GM18868 (cell line): ENCODE measurements around the gene AKR1A1.
A peak's percentile ranks its signal among the peaks of the same experiment; 100 is the strongest.
"Not testable (repeated sequence)": the region's sequence is repeated elsewhere in the genome, so short reads cannot be mapped to it uniquely, and the experiment has no call there.

Source experiments
- ATAC-seq: cut with Tn5 transposase; IDR thresholded peaks from one replicate; pipeline ENCODE4 v1.9.1; 2021; ENCODE audit warnings: mild to moderate bottlenecking, moderate library complexity; ENCODE audit not compliant: unreplicated experiment

AKR1A1 gene

DNA sequence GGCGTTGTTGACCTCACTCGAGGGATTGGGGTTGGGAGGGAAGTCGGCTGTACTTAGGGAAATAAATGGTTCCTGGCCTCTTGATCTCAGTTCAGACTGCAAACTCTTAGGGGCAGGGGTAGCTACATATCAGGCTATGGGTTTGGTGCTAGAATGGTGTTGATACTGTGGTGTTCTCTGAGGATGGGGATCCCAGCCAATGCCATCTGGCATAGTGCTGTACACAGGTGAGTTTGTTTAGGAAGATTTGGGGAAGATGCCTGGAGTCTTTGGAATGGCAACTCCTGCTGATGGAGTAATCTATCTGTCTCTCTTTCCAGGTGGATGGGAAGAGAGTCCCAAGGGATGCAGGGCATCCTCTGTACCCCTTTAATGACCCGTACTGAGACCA is 18.9 kb downstream of the AKR1A1 start:
- no peak for ATAC-seq

DNA sequence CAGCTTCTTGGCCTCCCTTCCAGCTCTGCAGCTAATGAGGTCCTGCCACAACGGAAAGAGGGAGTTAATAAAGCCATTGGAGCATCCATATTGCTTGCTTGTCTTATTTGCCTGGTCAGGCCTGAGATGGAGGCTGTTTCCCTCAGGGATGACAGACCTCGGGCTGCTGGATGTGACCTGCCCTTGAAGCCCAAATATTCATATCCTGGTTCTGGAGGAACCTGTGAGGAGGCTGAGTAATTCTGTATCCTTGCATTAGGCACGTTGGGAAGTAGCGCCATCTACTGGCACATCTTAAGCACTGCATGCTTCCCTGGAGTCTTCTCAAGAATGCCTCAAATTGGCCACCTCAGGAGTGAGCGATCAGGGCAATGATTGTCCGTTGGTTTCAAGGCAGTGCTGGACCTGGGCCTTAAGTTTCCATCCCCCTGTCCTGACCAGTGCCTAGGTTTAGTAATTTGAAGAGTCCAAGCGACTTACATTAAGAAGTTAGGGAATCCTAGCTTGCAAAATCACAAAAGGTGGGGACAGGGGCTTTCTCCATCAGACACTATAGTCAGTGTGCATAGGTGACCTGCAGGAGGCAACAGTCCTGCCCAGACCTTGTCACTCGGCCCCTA is 19.4 kb downstream of the AKR1A1 start:
- ATAC-seq: no peak

DNA sequence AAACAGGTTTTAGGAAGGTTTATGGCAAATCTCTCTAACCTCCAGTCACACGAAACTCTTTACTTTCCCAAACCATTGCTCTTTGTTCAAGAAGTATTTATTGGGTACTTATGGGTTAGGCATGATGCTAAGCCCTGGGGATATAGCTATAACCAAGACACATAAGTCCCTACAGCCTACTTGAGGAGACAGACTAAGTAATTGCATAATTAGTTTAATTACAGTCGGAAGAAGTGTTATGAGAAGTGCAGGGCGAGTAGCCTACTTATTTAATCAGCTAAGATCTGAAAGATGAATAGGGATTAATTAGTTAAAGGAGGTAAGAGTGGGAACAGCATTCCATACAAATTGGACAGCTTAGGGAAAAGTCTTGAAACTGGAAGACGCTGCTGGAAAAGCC is 20.0 kb downstream of the AKR1A1 start:
- ATAC-seq: no peak

DNA sequence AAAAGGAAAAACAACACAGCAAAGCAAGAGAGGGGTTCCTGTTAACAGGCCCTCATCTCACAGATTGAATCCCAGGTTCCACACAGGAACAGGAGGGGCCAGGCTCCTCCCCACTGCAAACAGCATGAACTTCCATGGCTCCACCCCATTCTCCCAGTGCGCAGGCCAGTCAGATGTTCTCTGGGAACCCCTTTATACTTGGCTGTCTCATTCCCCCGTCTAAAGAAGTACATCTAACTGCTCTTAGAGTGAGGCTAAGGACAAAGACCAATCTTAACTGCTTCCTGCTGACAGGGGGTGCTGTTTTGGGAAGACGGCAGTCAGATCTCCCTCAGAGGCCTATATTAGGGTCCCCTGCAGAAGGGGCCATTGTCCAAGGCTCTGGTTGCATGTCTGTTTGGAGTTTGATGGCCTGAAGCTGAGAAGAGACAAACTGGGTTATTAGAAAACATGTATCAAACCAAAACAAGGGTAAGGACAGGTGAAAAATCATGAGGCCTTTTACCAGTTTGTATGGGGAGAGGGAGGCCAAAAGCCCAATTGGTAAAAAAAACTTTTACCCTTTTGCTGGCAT is 22.7 kb downstream of the AKR1A1 start:
- ATAC-seq: no peak

DNA sequence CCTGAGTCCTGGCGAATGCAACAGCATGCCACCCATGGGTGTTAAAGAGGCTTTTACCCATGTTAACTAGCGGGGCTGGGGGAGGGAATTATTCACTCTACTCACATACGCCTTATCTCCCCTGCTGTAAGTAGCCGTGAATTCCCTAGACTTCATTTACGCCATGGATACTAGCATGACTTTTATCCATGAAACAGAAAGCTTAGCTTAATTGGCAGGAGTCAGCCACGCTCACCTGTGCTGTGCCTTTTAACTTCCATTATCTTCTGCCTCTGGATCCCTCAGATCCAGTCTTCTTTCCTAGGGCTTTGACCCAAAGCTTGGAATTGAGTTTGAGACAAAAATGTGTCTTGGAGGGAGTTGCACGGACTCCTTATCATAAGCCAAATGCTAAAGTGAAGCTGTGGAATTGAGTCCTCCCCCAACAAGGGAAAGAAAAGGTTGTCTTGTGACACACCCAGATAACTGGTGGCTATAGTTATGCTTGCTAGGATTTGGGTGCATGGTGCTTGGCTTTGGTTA is 23.5 kb downstream of the AKR1A1 start:
- no peak for ATAC-seq

DNA sequence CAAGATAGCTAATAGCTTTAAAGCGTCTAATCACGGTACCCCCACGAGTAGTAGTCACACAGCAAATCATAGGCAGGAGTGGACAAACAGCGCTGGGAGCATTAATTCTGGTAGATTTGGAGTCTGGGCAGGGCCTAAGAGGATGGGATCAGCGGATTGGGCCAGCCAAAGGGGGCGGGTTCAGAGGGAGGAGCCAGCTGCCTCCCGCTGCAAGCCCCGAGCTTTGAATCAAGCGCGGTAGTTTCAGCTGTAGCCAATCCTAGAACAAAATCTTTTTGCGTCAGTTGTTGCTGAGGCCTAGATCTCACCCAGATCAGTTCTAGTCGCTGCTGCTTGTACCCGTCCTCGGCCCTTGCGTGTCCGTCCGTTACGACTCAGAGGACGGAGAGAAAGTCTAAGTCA is 32.6 kb downstream of the AKR1A1 start:
- ATAC-seq: peak; percentile 77

DNA sequence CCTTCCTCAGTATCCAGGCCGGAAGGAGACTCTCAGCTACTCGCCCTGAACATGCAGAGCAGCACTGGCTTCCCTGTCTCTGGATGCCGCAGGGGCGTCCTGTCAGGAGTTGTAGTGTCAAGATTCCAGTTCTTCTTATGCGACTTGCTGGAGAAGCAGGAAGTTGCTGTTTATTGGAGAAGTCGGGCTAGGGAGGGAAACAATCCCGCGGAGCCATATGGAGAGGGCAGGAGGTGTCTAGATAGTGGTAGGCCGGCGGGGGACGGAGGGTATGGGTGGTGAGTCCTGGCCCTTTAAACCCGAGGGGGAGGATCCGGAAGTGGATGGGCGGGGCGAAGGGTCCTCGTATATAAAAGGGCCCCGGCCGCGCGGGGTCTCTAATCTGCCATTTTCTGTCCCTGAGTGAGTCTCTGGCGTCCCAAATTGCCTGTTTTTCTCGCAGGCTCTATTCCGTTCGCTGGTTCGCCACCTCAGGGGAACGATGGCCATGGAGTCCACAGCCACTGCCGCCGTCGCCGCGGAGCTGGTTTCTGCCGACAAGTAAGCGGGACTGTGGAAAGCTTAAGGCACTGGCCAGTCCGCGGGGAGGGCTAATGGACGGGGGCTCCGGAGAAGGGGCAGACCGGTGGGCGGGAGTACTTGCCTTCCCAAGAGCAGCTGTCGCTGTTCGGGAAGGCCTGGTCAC is 33.2 kb downstream of the AKR1A1 start, which contains the start of gene NASP:
Gene NASP (plus strand): TSS at position 376 of the 685 bp plus-strand sequence. CDS start 106 bp downstream, at position 482.
- peak; percentile 37 for ATAC-seq

DNA sequence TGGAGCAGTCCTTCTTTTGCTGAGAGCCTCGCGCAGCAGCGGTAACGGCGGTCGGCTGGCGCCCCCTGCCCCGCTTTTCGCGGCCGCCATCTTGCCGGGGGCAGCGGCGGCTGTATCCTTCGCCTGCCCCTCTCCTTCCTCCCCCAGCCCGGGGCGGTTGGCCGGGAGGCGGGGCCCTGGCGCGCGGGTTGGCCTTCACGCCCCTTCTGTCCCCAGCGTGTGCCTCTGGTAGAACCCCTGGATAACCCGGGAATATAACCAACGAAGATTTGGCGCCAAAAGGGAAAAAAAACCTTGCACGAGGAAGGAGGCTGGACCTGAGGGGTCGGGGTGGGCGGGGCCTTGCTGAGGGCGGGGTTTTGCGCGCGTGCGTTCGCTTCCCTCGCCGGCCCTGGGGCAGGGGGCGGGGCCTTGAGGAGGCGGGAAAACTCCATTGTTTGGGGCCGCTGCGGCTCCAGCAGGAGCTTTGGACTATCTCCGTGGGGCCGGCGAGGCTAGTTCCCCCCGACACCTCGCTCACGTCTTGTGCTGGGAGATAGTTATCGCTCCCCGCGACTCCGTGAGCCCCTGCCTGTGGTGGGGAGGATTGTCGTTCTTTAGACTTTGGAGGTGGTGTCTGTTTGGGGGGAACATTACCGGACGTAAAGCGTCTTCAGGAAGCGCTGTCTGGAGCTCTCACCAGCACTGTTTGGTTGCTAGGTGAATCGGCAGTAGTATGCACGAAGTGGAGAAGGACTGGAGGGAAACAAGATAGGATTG is 33.9 kb downstream of the AKR1A1 start:
- peak; percentile 26 for ATAC-seq

DNA sequence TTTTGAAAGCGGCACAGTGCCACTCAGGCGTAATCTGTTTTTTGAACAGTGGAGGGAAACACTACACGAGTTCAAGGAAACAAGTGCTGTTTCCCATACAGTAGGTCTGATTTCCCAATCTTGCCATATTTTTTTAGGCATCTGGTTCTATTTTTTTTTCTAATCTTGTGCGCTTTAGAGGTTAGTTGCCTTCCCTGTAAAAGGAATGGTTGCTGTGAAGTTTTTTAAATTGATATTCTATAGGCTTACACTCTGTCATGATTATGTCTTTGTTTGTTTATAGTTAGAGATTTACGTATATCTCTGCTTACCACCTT is 34.4 kb downstream of the AKR1A1 start:
- ATAC-seq: no peak

DNA sequence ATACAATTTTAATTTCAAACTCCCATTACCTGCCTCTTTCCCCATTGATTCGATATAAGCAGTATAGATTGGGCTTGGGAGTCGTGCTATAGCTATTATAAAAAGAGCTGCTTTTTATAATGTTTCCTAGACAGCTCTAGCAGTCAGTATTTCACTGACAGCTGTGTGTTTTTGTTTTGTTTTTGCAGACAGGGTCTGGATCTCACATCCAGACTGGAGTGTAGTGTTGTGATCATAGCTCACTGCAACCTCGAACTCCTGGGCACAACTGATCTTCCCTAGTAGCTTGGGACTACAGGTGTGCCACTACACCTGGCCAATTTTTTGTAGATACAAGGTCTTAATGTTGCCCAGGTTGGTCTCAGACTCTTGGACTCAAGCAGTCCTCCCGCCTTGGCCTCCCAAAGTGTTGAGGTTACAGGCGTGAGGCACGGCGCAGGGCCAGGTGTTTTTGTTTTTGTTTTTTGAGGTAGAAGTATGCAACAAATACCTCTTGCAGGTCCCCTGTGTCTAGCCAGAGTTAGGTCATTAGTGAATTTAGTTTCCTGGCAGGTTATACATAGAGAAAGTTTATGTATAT is 35.0 kb downstream of the AKR1A1 start:
- ATAC-seq: no peak

DNA sequence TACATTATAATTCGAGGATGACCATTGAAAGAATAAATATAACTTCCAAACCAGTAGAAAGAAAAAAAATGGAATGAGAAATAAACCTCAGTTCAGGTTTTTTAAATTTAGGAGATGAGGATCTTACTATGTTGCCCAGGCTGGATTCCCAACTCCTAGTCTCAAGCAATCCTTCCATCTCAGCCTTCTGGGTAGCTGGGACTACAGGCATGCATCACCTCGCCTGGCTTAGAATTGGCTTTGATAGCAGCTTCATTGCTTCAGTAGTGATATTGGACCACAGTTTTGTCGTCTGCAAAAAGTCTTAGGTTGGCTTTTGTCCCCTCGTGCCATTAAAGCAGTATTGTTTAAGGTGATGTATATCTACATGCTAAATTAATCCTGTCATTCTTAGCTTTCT is 36.1 kb downstream of the AKR1A1 start:
- no peak for ATAC-seq

DNA sequence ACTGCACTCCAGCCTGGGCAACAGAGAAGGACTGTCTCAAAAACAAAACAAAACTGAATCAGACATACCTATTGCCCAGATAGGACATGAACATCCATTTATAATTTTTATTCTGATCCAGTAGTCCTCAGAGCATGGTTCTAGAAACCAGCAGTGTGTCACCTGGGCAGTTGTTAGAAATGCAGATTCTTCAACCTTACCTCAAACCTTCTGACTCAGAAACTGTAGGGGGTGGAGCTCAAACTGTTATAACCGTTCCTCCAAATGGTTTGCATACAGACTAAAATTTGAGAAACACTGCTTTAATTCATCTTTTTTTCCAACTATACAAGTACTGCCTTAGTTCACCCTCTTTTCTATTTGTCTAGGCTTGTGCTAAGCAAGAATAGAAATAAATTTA is 39.2 kb downstream of the AKR1A1 start:
- ATAC-seq: no peak

DNA sequence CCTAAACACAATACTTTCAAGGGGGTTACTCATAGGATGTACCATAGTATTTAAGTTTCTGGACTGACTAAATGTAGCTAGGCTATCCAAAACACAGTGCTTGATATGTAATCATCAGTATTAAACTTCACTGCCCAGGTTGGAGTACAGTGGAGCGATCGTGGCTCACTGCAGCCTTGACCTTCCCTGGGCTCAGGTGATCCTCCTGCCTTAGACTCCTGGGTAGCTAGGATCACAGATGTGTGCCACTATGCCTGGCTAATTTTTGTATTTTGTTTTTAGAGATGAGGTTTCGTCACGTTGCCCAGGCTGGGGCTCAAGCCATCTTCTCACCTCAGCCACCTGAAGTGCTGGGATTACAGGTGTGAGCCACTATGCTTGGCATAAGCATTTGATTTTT is 43.8 kb downstream of the AKR1A1 start:
- ATAC-seq: no peak

DNA sequence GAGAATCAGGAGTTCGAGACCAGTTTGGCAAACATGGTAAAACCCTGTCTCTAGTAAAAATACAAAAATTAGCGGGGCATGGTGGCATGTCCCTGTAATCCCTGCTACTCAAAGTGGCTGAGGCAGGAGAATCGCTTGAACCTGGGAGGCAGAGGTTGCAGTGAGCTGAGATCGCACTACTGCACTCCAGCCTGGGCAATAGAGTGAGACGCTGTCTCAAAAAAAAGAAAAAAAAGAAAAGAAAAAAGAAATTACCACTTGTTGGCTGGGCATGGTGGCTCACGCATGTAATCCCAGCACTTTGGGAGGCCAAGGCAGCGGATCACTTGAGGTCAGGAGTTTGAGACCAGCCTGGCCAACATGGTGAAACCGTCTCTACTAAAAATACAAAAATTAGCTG is 46.1 kb downstream of the AKR1A1 start:
- not testable (repeated sequence) for ATAC-seq

DNA sequence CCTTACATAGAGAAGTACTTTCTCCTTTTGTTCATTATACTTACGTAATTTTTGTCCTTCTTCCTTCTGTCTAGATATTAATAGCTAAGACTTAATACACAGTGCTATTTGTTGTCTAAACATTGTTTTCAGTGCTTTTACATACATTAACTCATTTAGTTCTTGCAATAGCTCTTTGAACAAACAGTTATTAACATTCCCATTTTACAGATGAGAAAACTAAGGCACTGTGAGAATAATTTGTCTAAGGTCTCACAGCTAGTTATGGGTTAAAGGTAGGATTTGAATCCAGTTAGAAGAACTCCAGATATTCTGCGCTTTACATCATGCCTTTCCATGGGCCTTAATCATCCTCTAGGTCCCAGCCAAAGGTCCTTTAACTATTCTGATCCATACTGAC is 53.6 kb downstream of the AKR1A1 start:
- no peak for ATAC-seq

DNA sequence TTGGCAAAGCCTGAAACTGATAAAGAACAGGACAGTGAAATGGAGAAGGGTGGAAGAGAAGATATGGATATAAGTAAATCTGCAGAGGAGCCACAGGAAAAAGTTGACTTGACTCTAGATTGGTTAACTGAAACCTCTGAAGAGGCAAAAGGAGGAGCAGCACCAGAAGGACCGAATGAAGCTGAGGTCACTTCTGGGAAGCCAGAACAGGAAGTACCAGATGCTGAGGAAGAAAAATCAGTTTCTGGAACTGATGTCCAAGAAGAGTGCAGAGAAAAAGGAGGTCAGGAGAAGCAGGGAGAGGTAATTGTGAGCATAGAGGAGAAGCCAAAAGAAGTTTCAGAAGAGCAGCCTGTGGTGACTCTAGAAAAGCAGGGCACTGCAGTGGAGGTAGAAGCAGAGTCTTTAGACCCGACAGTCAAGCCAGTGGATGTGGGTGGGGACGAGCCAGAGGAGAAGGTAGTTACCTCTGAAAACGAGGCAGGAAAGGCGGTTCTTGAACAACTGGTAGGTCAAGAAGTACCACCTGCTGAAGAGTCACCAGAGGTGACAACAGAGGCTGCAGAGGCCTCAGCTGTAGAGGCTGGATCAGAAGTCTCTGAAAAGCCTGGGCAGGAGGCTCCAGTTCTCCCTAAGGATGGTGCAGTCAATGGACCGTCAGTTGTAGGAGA is 56.9 kb downstream of the AKR1A1 start:
- no peak for ATAC-seq

DNA sequence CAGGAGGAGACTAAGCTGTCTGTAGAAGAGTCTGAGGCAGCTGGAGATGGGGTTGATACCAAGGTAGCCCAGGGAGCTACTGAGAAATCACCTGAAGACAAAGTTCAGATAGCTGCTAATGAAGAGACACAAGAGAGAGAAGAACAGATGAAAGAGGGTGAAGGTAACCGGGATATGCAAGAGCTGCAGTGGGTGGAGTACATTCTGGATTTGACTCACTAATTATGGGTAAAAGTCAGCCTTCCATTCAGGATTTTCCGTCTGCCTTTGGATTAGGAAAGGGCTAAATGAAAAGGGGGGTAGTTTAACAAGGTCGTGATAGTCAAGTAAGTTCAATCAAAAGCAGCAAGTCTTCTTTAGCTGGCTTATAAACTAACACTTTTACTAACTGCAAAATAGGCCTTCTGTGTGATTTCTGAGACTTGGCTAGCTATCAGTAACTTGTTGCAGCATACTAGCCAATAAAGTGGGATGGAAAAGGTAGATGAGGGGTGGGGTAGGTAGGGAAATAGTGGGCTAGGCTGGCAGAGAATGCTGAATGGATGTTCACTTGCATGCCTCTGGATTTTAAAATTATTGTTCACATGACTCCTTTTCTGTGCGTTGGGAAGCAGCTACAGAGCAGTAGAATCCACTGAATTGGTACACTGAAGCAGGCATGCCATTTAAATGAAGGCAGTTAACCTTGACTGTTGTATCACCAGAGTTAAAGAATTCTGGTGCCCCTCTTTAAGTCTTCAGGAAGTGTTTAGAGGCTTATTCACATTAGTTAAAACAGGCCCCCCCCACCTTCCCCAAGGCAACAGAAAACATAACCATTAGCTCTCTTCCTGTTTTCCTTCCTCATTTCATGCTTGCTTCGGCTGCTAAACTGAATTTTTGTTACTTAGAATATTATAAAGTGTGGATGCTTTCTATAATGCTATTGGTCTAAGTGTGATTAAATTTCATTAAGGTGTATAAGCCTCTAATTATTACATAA is 57.8 kb downstream of the AKR1A1 start:
- ATAC-seq: no peak

DNA sequence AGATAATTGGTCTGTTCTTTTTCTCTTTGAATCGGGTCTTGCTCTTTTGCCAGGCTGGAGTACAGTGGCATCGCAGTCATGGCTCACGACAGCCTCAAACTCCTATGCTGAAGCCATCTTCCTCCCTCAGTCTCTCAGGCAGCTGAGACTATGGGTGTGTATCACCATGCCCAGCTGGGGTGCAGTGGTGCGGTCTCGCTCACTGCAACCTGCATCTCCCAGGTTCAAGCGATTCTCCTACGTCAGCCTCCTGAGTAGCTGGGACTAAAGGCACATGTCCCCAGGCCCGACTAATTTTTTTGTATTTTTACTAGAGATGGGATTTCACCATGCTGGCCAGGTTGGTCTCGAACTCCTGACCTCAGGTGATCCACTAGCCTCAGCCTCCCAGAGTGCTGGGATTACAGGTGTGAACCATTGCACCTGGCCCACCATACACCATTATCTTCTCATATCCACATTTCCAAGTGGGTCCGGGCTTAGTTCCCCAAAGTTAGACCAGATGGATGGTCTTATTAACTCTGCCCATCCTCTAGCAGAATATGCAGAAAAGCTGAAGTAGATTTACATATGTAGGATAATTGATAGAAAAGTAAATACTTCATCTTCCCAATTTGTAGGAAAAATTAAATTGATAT is 60.1 kb downstream of the AKR1A1 start:
- ATAC-seq: no peak

DNA sequence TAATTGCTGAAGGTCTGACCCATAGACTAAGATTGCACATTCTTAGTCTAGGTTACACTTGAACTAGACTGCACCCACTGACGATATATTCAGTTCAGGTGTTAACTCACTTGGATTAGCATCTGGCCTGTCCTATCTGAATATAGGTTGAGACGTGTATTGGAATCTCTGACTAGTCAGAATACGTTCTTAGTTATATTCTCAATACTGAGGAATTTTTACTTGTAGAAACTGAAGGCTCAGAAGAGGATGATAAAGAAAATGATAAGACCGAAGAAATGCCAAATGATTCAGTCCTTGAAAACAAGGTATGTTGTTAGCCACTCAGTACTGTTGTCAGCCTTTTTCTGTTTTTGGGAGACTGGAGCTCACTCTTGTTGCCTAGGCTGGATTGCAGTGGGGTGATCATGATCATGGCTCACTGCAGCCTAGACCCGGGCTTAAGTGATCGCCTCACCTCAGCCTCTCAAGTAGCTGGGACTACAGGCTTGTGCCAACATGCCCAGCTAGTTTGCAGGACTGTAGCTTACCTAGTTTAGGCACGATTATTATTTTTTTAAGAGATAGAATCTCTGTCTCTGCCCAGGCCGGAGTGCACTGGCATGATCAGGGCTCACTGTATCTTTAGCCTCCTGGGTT is 62.4 kb downstream of the AKR1A1 start:
- no peak for ATAC-seq
